ENCODE measurements around the gene ATP13A1.
"Not testable (repeated sequence)": the region's sequence is repeated elsewhere in the genome, so short reads cannot be mapped to it uniquely, and the experiment has no call there.

The ATP13A1 gene

DNA sequence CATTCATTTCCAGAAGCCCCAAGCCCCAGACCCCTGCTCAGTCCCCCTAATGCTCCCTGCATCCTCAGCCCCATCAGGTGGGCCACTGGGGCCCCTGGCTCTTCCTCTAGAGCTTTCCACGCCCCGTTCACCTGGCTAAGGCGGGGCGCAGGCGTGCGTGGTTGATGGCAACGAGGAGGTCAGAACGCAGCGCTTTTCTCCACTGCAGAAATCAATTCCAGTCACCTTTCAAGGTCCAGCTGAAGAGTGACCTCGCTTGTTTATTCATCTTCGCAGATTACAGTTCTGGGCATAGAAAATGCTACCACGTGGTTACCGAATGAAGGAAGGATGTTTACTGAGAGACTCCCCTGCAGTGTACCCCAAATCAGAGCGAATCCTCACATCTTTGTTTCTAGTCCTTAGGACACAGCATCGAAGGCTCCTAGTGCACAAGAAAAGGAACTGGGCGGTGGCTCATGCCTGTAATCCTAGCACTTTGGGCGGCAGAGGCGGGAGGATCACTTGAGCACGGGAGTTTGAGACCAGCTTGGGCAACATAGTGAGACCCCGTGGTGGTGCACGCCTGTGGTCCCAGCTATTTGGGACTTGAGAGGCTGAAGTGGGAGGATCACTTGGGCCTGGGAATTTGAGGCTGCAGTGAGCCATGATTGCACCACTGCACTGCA lies 44.2 kb downstream of the ATP13A1 start:
- DNase-seq (ENCODE audit: low read depth), result no peak

- DNase-seq (ENCODE audit: low read depth), result peak; percentile 99
Observed at GRCh38 chr19:19618219-19619051, 45.0 kb downstream of the ATP13A1 start, which contains the start of gene PBX4. Gene PBX4 (minus strand): TSS chr19:19618687. CDS start chr19:19618629, 58 bp downstream.

DNA sequence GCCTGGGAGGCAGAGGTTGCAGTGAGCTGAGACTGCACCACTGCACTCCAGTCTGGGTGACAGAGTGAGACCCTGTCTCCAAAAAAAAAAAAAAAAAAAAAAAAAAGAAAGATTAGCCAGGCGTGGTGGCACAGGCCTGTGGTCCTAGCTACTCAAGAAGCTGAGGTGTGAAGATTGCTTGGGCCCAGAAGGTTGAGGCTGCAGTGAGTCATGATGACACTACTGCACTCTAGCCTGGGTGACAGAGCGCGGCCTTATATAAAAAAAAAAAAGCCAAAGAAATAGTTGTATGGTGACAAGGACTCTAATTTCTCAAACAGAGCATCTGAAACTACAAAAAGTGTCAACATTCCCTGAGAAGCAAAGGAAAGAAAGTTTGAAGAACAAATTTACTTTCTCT lies 48.4 kb downstream of the ATP13A1 start:
- DNase-seq (ENCODE audit: low read depth), result no peak

DNA sequence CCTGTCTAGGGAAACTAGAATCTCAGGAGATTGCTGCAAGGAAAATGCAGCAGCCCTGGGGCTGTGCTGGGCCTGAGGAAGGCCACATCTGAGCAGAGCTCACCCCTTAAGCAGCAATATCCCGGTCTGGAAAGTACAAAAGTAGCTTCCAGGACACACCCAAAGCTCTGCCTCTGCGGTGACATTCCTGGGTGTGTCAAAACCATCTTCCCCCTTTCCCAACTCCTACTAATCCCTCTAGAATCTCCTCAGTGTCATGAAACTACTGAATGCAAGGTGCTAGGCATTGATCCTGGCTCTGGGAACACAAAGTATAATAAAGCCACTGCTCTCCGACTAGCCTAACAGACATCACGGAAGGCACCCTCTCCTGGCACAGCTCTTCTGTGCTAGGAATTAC lies 50.0 kb downstream of the ATP13A1 start:
- no peak for DNase-seq (ENCODE audit: low read depth)

- no peak for DNase-seq (ENCODE audit: low read depth)
Observed at GRCh38 chr19:19610376-19611202, 52.9 kb downstream of the ATP13A1 start.

- DNase-seq (ENCODE audit: low read depth), result not testable (repeated sequence)
Observed at GRCh38 chr19:19606686-19607085, 56.8 kb downstream of the ATP13A1 start.

DNA sequence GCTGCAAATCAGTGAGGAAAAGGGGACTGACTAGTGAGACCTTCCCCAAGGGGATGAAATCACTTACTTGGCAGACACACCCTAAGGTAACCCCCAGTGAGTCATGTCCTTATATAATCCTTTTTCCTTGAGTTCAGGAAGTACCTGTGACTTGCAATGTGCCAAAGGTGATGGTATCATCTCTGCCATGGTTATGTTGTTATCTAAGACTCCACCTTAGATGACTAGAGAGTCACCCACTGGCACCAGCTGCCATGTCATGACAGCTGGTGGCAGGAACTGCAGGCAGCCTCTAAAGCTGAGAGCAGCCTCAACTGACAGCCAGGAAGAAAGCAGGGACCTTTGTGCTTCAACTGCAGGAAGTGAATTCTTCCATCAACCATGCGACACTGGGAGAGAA lies 57.5 kb downstream of the ATP13A1 start:
- DNase-seq (ENCODE audit: low read depth), result no peak

- DNase-seq (ENCODE audit: low read depth), result no peak
Observed at GRCh38 chr19:19602713-19603324, 60.7 kb downstream of the ATP13A1 start.

DNA sequence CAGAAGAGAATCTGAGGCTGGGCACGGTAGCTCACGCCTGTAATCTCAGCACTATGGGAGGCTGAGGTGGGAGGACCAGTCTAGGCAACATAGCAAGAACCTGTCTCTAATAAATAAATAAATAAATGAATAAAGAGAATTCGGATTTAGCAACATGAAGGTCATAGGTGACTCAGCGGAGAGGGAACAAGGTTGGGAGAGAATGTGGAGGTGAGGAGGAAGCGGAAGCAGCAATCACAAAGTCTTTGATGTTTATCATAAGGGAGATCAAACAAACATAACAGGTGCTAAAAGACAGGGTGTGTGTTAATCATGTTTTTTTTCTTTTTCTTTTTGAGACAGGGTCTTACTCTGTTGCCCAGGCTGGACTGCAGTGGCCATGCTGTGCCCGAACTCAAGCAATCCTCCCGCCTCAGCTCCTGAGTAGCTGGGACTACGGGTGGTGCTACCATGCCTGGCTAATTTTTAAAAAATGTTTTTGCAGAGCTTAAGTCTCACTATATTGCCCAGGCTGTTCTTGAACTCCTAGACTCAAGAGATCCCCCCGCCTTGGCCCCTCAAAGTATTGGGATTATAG lies 61.3 kb downstream of the ATP13A1 start:
- no peak for DNase-seq (ENCODE audit: low read depth)

- DNase-seq (ENCODE audit: low read depth), result no peak
Observed at GRCh38 chr19:19600793-19601330, 62.6 kb downstream of the ATP13A1 start.

GRCh38 chr19:19598728-19599451 lies 64.6 kb downstream of the ATP13A1 start:
- peak; percentile 35 for DNase-seq (ENCODE audit: low read depth)

- DNase-seq (ENCODE audit: low read depth), result peak; percentile 33
Observed at GRCh38 chr19:19597809-19598306, 65.6 kb downstream of the ATP13A1 start.

Data from activated T-cell treated with anti-CD3 and anti-CD28 coated beads for 48 hours (primary cell).